HepG2 (cell line): Measurements from ENCODE around the gene DDR1. TPM values are rescaled to one million over a fixed set of nuclear protein-coding genes. Genes with fewer than 3 reads are reported as not detected.

Experiments used
- MED8 ChIP-seq: sonication (generic); formaldehyde crosslinking; IDR thresholded peaks from 2 replicates; pipeline ENCODE4 v1.8.1; 2023; ENCODE audit warnings: mild to moderate bottlenecking, missing genetic modification reagents; ENCODE audit not compliant: insufficient replicate concordance
- YEATS4 ChIP-seq: sonication (generic); formaldehyde crosslinking; IDR thresholded peaks from 2 replicates; pipeline ENCODE4 v1.4.0; 2020; ENCODE audit warnings: missing genetic modification reagents, borderline replicate concordance
- ZNF547 ChIP-seq: sonication (generic); formaldehyde crosslinking; IDR thresholded peaks from 2 replicates; pipeline ENCODE4 v1.5.1; 2020; ENCODE audit warnings: mild to moderate bottlenecking, missing genetic modification reagents
- ZNF646 ChIP-seq: sonication (generic); formaldehyde crosslinking; IDR thresholded peaks from 2 replicates; pipeline ENCODE4 v1.9.0; 2021; ENCODE audit warnings: mild to moderate bottlenecking, missing genetic modification reagents
- ZNF670 ChIP-seq: sonication (generic); formaldehyde crosslinking; IDR thresholded peaks from 2 replicates; pipeline ENCODE4 v1.8.0; 2022; ENCODE audit warnings: mild to moderate bottlenecking, missing genetic modification reagents, borderline replicate concordance
- ZSCAN21 ChIP-seq: sonication (generic); formaldehyde crosslinking; IDR thresholded peaks from 2 replicates; pipeline ENCODE4 v1.8.0; 2022; ENCODE audit warnings: mild to moderate bottlenecking, missing genetic modification reagents, moderate library complexity, borderline replicate concordance
- polyA plus RNA-seq, 8 experiments: library from polyadenylated mRNA; depleted of rRNA in 3 of 8; stranded (reverse) in 7 of 8; unstranded in 1 of 8; fragments of >200 nt; fragmentation: Illumina TruSeq in 4 of 8; extraction: Trizol in 4 of 8; gene quantifications; 2 replicates each; pipeline versions ENCODE4 v1.2.1 to v1.2.3, GENCODE V29; 2011 to 2016; ENCODE audit warnings: low read depth in 4 of 8, missing spikeins in 1 of 8, mixed read lengths in 1 of 8; ENCODE audit not compliant: insufficient read depth in 1 of 8
- total RNA-seq, 5 experiments: library from RNA; depleted of rRNA; stranded (reverse); fragments of >200 nt; fragmentation: Illumina TruSeq; extraction: Trizol; gene quantifications; 2 replicates each; pipeline ENCODE4 v1.2.3, GENCODE V29; 2016; ENCODE audit warnings: low read depth in 1 of 5
- TF ChIP-seq, protein P1 (sequence below): sonication (generic); formaldehyde crosslinking; IDR thresholded peaks from 2 replicates; pipeline ENCODE4 v1.4.0; 2020; ENCODE audit warnings: missing genetic modification reagents, borderline replicate concordance
- TF ChIP-seq, protein P2 (sequence below), 2 experiments: fragments of 450-650 bp in 1 of 2; sonication (generic) in 1 of 2; formaldehyde crosslinking in 1 of 2; IDR thresholded peaks; 2 replicates each; pipeline versions ENCODE4 v1.6.1 to v1.8.0; 2016 to 2022; ENCODE audit warnings: antibody characterized with exemption in 1 of 2, mild to moderate bottlenecking in 1 of 2, missing genetic modification reagents in 1 of 2

Gene DDR1
- total and polyA plus RNA-seq, 2 of the 13 experiments (the other 11 are each of a cell fraction or from before 2014, with no cell fraction given) = 16.7 to 20.2 TPM

- no peak for TF ChIP-seq ZNF646 (CRISPR knock-in tag)
- no peak for TF ChIP-seq YEATS4 (CRISPR knock-in tag)
- no peak for TF ChIP-seq ZNF670 (CRISPR knock-in tag)
- TF ChIP-seq, protein P1, sequence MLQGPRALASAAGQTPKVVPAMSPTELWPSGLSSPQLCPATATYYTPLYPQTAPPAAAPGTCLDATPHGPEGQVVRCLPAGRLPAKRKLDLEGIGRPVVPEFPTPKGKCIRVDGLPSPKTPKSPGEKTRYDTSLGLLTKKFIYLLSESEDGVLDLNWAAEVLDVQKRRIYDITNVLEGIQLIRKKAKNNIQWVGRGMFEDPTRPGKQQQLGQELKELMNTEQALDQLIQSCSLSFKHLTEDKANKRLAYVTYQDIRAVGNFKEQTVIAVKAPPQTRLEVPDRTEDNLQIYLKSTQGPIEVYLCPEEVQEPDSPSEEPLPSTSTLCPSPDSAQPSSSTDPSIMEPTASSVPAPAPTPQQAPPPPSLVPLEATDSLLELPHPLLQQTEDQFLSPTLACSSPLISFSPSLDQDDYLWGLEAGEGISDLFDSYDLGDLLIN (CRISPR knock-in tag) = no peak
- no peak for TF ChIP-seq MED8 (CRISPR knock-in tag)
- TF ChIP-seq, protein P2, sequence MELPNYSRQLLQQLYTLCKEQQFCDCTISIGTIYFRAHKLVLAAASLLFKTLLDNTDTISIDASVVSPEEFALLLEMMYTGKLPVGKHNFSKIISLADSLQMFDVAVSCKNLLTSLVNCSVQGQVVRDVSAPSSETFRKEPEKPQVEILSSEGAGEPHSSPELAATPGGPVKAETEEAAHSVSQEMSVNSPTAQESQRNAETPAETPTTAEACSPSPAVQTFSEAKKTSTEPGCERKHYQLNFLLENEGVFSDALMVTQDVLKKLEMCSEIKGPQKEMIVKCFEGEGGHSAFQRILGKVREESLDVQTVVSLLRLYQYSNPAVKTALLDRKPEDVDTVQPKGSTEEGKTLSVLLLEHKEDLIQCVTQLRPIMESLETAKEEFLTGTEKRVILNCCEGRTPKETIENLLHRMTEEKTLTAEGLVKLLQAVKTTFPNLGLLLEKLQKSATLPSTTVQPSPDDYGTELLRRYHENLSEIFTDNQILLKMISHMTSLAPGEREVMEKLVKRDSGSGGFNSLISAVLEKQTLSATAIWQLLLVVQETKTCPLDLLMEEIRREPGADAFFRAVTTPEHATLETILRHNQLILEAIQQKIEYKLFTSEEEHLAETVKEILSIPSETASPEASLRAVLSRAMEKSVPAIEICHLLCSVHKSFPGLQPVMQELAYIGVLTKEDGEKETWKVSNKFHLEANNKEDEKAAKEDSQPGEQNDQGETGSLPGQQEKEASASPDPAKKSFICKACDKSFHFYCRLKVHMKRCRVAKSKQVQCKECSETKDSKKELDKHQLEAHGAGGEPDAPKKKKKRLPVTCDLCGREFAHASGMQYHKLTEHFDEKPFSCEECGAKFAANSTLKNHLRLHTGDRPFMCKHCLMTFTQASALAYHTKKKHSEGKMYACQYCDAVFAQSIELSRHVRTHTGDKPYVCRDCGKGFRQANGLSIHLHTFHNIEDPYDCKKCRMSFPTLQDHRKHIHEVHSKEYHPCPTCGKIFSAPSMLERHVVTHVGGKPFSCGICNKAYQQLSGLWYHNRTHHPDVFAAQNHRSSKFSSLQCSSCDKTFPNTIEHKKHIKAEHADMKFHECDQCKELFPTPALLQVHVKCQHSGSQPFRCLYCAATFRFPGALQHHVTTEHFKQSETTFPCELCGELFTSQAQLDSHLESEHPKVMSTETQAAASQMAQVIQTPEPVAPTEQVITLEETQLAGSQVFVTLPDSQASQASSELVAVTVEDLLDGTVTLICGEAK (IDR thresholded peaks at IDR 0.05) = no peak
- TF ChIP-seq, protein P2 (CRISPR knock-in tag; IDR thresholded peaks at IDR 0.05) = no peak
- no peak for TF ChIP-seq ZSCAN21 (CRISPR knock-in tag)
- TF ChIP-seq ZNF547 = no peak
- TF ChIP-seq, all 625 proteins: peak for 0
Measured at GRCh38 chr6:30898750-30899360, 14.5 kb downstream of the DDR1 start (continued).
